Pancreas (tissue), 10 donors: Measurements from ENCODE around the gene SLC25A13. TPM values are rescaled to one million over a fixed set of nuclear protein-coding genes. Genes with fewer than 3 reads are reported as not detected.

Experiments used
- ATAC-seq, 4 donors: fragments of 200-7000 bp; cut with Tn5 transposase; one replicate each; pipeline versions ENCODE4 v1.8.0 to v1.9.1; 2020; ENCODE audit warnings: mild to moderate bottlenecking in 4 of 4, moderate library complexity in 4 of 4
- DNase-seq, 6 donors: peaks; one replicate each; pipeline ENCODE4 v3.0.0-alpha.2; 2020
- FAIRE-seq: peaks from 2 replicates; lab custom pipeline; 2012; peaks lifted over from hg19 to GRCh38; lab: Jason Lieb, UNC
- H3K27ac ChIP-seq, 4 donors: fragments of 200-600 bp; sonication (generic); 1 replicate in 3 of 4; 2 replicates in 1 of 4; pipeline versions ENCODE4 v1.5.0 to v1.8.0; 2020
- H3K27me3 ChIP-seq, 4 donors: fragments of 200-600 bp; one replicate each; pipeline ENCODE4 v1.8.0; 2021
- H3K36me3 ChIP-seq, 3 donors: fragments of 200-600 bp; sonication (generic) in 1 of 3; one replicate each; pipeline versions ENCODE4 v1.5.0 to v1.8.0; 2020 to 2021
- H3K4me1 ChIP-seq, 3 donors: fragments of 200-600 bp; one replicate each; pipeline ENCODE4 v1.8.0; 2021
- H3K4me3 ChIP-seq, 4 donors: fragments of 200-600 bp; sonication (generic) in 2 of 4; one replicate each; pipeline versions ENCODE4 v1.5.0 to v1.8.0; 2020 to 2021
- H3K9me3 ChIP-seq, 4 donors: fragments of 200-600 bp; one replicate each; pipeline ENCODE4 v1.8.0; 2021
- whole genome bisulfite sequencing, 2 donors: extraction: QIAGEN DNeasy Blood & Tissue Kit; methylation state at CpG; one replicate each; pipeline ENCODE4 v1.1.7; 2013; 5-methylcytosine and 5-hydroxymethylcytosine counted together
- intact Hi-C, 3 donors: fragments of 100-400 bp; cut with DNase I; formaldehyde crosslinking; loops; one replicate each; pipeline versions ENCODE4 v1.11.1 to v1.14.2; 2022
- microRNA-seq, 2 donors: library from miRNA; unstranded; fragments of <30 nt; microRNA quantifications; one replicate each; pipeline versions ENCODE4 to v1.1.0, GENCODE V29; 2019 to 2020
- polyA plus RNA-seq, 2 donors: library from polyadenylated mRNA; stranded (reverse); fragments of 200-250 nt; gene quantifications; one replicate each; pipeline ENCODE4 v1.2.3, GENCODE V29; 2013
- total RNA-seq, 6 donors: library from RNA; stranded (reverse); fragmentation: NEBNext Ultra II Directional in 4 of 6; extraction: Animal tissue kit (Norgen Biotek cat#: 25700) in 4 of 6; gene quantifications; one replicate each; pipeline versions ENCODE4 v1.2.1 to v1.2.4, GENCODE V29; 2021 to 2023
- TF ChIP-seq, protein P1 (sequence below), 4 donors: fragments of 200-600 bp; sonication (generic) in 3 of 4; IDR thresholded peaks; one replicate each; pipeline versions ENCODE4 v1.5.0 to v1.8.0; 2021; ENCODE audit warnings: antibody characterized with exemption in 4 of 4
- donor health status: healthy with polysubstance abuse.
- donor health status: DM: no; HTN: no; CAD: no; lungs with moderate emphysema.
- donor health status: DM: no; HTN: no; CAD: no.
- donor health status: control.
- donor health status: control.
- donor health status: Bipolar disorder and iron deficiency.
- donor health status: DM: yes; HTN: yes; CAD: no.
- donor health status: DM: no; HTN: no; CAD: no.
- donor health status: DM: no; HTN: no; CAD: no.
- donor health status: DM: yes; HTN: yes; CAD: no.

The SLC25A13 gene
- total and polyA plus RNA-seq, 8 donors, result 4.2 to 15.0 (median 11.0) TPM

GRCh38 chr7:96075510-96076349 lies 246.2 kb downstream of the SLC25A13 start:
- Histone ChIP-seq H3K27ac (no peak overlapping the region), H3K4me3 (peak overlapping the region; percentile 9 to 48 (median 26)), H3K36me3 (no peaks in the 10 kb centered on the region), H3K27me3 (peaks cover 0 to 21% (median 2%) of the 10 kb centered on the region in 4 donors), H3K9me3 (no peaks in the 10 kb centered on the region), H3K4me1 (no peaks in the 10 kb centered on the region)
- 2 to 5% methylated on average over 47 of the region's 47 CpGs for WGBS, 2 donors
- intact Hi-C loops, result loop anchor here in 2 of 3 donors (5.0 to 10.0 kb wide), 2 partner anchors 949 to 952 kb away; partner anchors contain the start of gene DLX5 (in 1 of the 2)
- FAIRE-seq (no peak), DNase-seq (peak; percentile 16 to 76 (median 52)), ATAC-seq (peak; percentile 92 to 98 (median 98))
- TF ChIP-seq, protein P1, sequence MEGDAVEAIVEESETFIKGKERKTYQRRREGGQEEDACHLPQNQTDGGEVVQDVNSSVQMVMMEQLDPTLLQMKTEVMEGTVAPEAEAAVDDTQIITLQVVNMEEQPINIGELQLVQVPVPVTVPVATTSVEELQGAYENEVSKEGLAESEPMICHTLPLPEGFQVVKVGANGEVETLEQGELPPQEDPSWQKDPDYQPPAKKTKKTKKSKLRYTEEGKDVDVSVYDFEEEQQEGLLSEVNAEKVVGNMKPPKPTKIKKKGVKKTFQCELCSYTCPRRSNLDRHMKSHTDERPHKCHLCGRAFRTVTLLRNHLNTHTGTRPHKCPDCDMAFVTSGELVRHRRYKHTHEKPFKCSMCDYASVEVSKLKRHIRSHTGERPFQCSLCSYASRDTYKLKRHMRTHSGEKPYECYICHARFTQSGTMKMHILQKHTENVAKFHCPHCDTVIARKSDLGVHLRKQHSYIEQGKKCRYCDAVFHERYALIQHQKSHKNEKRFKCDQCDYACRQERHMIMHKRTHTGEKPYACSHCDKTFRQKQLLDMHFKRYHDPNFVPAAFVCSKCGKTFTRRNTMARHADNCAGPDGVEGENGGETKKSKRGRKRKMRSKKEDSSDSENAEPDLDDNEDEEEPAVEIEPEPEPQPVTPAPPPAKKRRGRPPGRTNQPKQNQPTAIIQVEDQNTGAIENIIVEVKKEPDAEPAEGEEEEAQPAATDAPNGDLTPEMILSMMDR (IDR thresholded peaks at IDR 0.05), result peak; percentile 21 to 74 (median 58)

- H3K27me3 ChIP-seq, result peaks cover 0 to 17% (median 2%) of the 10 kb centered on the region in 4 donors
- intact Hi-C loops, result loop anchor here in 2 of 3 donors (5.0 to 10.0 kb wide), 2 partner anchors 950 to 952 kb away; partner anchors contain the start of gene DLX5 (in 1 of the 2)
- DNase-seq (no peak), FAIRE-seq (no peak), ATAC-seq (no peak)
- no peaks in the 10 kb centered on the region for H3K4me1 ChIP-seq
- H3K27ac ChIP-seq, result no peak overlapping the region
- H3K36me3 ChIP-seq, result no peaks in the 10 kb centered on the region
- TF ChIP-seq, protein P1 (IDR thresholded peaks at IDR 0.05), result no peak
- WGBS, 2 donors, result 36% methylated on average over 1 of the region's 1 CpG
- no peaks in the 10 kb centered on the region for H3K9me3 ChIP-seq
- no peak overlapping the region for H3K4me3 ChIP-seq
Observed at GRCh38 chr7:96074871-96075270, 247.0 kb downstream of the SLC25A13 start.

Small RNAs within 50 kb of the gene (microRNA-seq; reads per million reads assigned to microRNA genes)
- 0 reads per million in 2 donors for gene MIR591
